GM23338 (cell line): ENCODE results near the gene ADGRF1. TPM values are rescaled to one million over a fixed set of nuclear protein-coding genes. Genes with fewer than 3 reads are reported as not detected.

Experiments
- ATAC-seq: fragments of 200-7000 bp; cut with Tn5 transposase; 3 replicates; pipeline ENCODE4 v1.9.1; 2020
- DNase-seq: peaks from one replicate; pipeline ENCODE4 v3.0.0-alpha.2; 2015; ENCODE audit warnings: low spot score
- H2AFZ ChIP-seq: fragments of 200-600 bp; sonication (generic); 2 replicates; pipeline ENCODE4 v1.8.0; 2016; ENCODE audit warnings: antibody characterized with exemption, mild to moderate bottlenecking, moderate library complexity
- H3F3A ChIP-seq: fragments of 200-600 bp; sonication (generic); replicated peaks from 2 replicates; pipeline ENCODE4 v1.8.0; 2017; ENCODE audit warnings: antibody characterized with exemption, mixed run types, low read depth
- H3K27ac ChIP-seq: fragments of 200-600 bp; sonication (generic); 2 replicates; pipeline ENCODE4 v1.6.1; 2016; ENCODE audit warnings: low read depth
- H3K27me3 ChIP-seq: fragments of 200-600 bp; sonication (generic); 2 replicates; pipeline ENCODE4 v1.8.0; 2016; ENCODE audit warnings: mild to moderate bottlenecking, mixed run types, moderate library complexity; ENCODE audit not compliant: insufficient read depth
- H3K36me3 ChIP-seq: fragments of 200-600 bp; sonication (generic); 2 replicates; pipeline ENCODE4 v1.8.0; 2016; ENCODE audit warnings: mild to moderate bottlenecking; ENCODE audit not compliant: insufficient read depth
- H3K4me1 ChIP-seq: fragments of 200-600 bp; sonication (generic); 2 replicates; pipeline ENCODE4 v1.8.0; 2016; ENCODE audit warnings: mild to moderate bottlenecking, moderate library complexity; ENCODE audit not compliant: insufficient read depth
- H3K4me2 ChIP-seq: fragments of 200-600 bp; sonication (generic); 2 replicates; pipeline ENCODE4 v1.7.1; 2017; ENCODE audit warnings: mixed run types
- H3K4me3 ChIP-seq: fragments of 200-600 bp; sonication (generic); 2 replicates; pipeline ENCODE4 v1.6.1; 2016; ENCODE audit warnings: mixed run types
- H3K79me2 ChIP-seq: fragments of 200-600 bp; sonication (generic); replicated peaks from 2 replicates; pipeline ENCODE4 v1.8.0; 2017; ENCODE audit warnings: mild to moderate bottlenecking; ENCODE audit not compliant: insufficient read depth
- H3K9me2 ChIP-seq: fragments of 200-600 bp; sonication (generic); 2 replicates; pipeline ENCODE4 v1.8.0; 2017; ENCODE audit not compliant: insufficient read depth
- H4K20me1 ChIP-seq: fragments of 200-600 bp; sonication (generic); replicated peaks from 2 replicates; pipeline ENCODE4 v1.8.0; 2017; ENCODE audit warnings: mild to moderate bottlenecking; ENCODE audit not compliant: insufficient read depth
- H3K27ac Mint-ChIP-seq: 2 replicates; pipeline ENCODE4 v1.8.0; 2020; ENCODE audit warnings: inconsistent platforms, mild to moderate bottlenecking, moderate library complexity, mixed read lengths
- H3K27me3 Mint-ChIP-seq: 3 replicates; pipeline ENCODE4 v1.8.0; 2022; ENCODE audit warnings: low read depth, mild to moderate bottlenecking, moderate library complexity, mixed read lengths, inconsistent platforms; ENCODE audit not compliant: insufficient read depth, poor library complexity
- H3K36me3 Mint-ChIP-seq: 3 replicates; pipeline ENCODE4 v1.8.0; 2021; ENCODE audit warnings: low read depth, mild to moderate bottlenecking, inconsistent platforms, moderate library complexity, mixed read lengths
- H3K4me1 Mint-ChIP-seq: 3 replicates; pipeline ENCODE4 v1.8.0; 2020; ENCODE audit warnings: mild to moderate bottlenecking, inconsistent platforms, mixed read lengths
- H3K4me3 Mint-ChIP-seq: 3 replicates; pipeline ENCODE4 v1.8.0; 2021; ENCODE audit warnings: moderate library complexity, mild to moderate bottlenecking, inconsistent platforms, mixed read lengths
- H3K9me3 Mint-ChIP-seq: 3 replicates; pipeline ENCODE4 v1.8.0; 2020; ENCODE audit warnings: moderate library complexity, mild to moderate bottlenecking, inconsistent platforms, mixed read lengths
- CREB1 ChIP-seq: fragments of 250-450 bp; sonication (Bioruptor Pico); IDR thresholded peaks from 2 replicates; pipeline ENCODE4 v1.5.0; 2020; ENCODE audit warnings: low read depth, mild to moderate bottlenecking, moderate library complexity
- CTCF ChIP-seq, 2 experiments: fragments of 200-600 bp in 1 of 2; sonication (generic) in 1 of 2; conservative IDR thresholded peaks; 2 replicates each; pipeline versions ENCODE4 v1.5.1 to v1.6.1; 2016 to 2017; ENCODE audit warnings: antibody characterized with exemption in 2 of 2, low read depth in 2 of 2, mild to moderate bottlenecking in 2 of 2, moderate library complexity in 1 of 2
- ETS1 ChIP-seq: IDR thresholded peaks from 2 replicates; pipeline ENCODE4 v1.6.1; 2016; ENCODE audit warnings: antibody characterized with exemption
- EZH2 ChIP-seq: fragments of 200-600 bp; sonication (generic); IDR thresholded peaks from one replicate; pipeline ENCODE4 v1.8.0; 2017; ENCODE audit warnings: antibody characterized with exemption, mild to moderate bottlenecking, low read depth; ENCODE audit not compliant: unreplicated experiment
- EZH2phosphoT487 ChIP-seq: fragments of 200-600 bp; sonication (generic); IDR thresholded peaks from one replicate; pipeline ENCODE4 v1.8.1; 2018; ENCODE audit warnings: antibody characterized with exemption; ENCODE audit not compliant: unreplicated experiment
- JUNB ChIP-seq: IDR thresholded peaks from one replicate; pipeline ENCODE4 v1.6.1; 2016; ENCODE audit warnings: antibody characterized with exemption; ENCODE audit not compliant: unreplicated experiment
- NANOG ChIP-seq: IDR thresholded peaks from 2 replicates; pipeline ENCODE4 v1.6.1; 2016; ENCODE audit warnings: antibody characterized with exemption, borderline replicate concordance
- POLR2AphosphoS5 ChIP-seq: IDR thresholded peaks from 2 replicates; pipeline ENCODE4 v1.6.1; 2016; ENCODE audit warnings: antibody characterized with exemption, low read depth
- REST ChIP-seq: IDR thresholded peaks from one replicate; pipeline ENCODE4 v1.6.1; 2018; ENCODE audit warnings: antibody characterized with exemption; ENCODE audit not compliant: unreplicated experiment
- STAT1 ChIP-seq: IDR thresholded peaks from one replicate; pipeline ENCODE4 v1.6.1; 2016; ENCODE audit warnings: antibody characterized with exemption; ENCODE audit not compliant: unreplicated experiment
- ZNF114 ChIP-seq: fragments of 250-450 bp; sonication (Bioruptor Pico); IDR thresholded peaks from 2 replicates; pipeline ENCODE4 v1.5.0; 2020; ENCODE audit warnings: mild to moderate bottlenecking, moderate library complexity
- ZNF331 ChIP-seq: fragments of 250-450 bp; sonication (Bioruptor Pico); IDR thresholded peaks from 2 replicates; pipeline ENCODE4 v1.5.0; 2020; ENCODE audit warnings: low read depth, mild to moderate bottlenecking, moderate library complexity
- ZNF462 ChIP-seq: fragments of 250-450 bp; sonication (Bioruptor Pico); IDR thresholded peaks from 2 replicates; pipeline ENCODE4 v1.5.0; 2020; ENCODE audit warnings: mild to moderate bottlenecking, moderate library complexity
- polyA plus RNA-seq: library from polyadenylated mRNA; unstranded; fragments of >200 nt; fragmentation: Nextera tagmentation; extraction: Ambion mirVana; gene quantifications from 2 replicates; pipeline ENCODE4 v1.2.1, GENCODE V29; 2016
- total RNA-seq: library from RNA; depleted of rRNA; stranded (reverse); fragments of >200 nt; shearing (Covaris generic); gene quantifications from 2 replicates; pipeline ENCODE4 v1.2.3, GENCODE V29; 2014

The ADGRF1 gene
- total and polyA plus RNA-seq, 2 experiments from 2014 or later, result not detected

GRCh38 chr6:47080083-47080596 lies 38.0 kb upstream of the ADGRF1 start:
- H2AFZ ChIP-seq, result peak overlapping the region; percentile 29; the same call in 1 of the 2 replicates
- H3K36me3 ChIP-seq, result no peaks in the 10 kb centered on the region
- no peak overlapping the region for H3K27ac ChIP-seq
- no peak overlapping the region for H3K4me3 ChIP-seq
- Mint-ChIP-seq H3K9me3 (no peaks in the 10 kb centered on the region), H3K36me3 (no peaks in the 10 kb centered on the region), H3K27ac (no peak overlapping the region), H3K4me3 (no peak overlapping the region), H3K4me1 (peaks cover 4% of the 10 kb centered on the region; the same call in 1 of the 3 replicates), H3K27me3 (no peaks in the 10 kb centered on the region)
- H3K4me2 ChIP-seq, result no peak overlapping the region
- TF ChIP-seq EZH2, result no peak
- no peak for TF ChIP-seq ZNF331 (CRISPR knock-in tag)
- no peak for TF ChIP-seq STAT1
- no peak for TF ChIP-seq ZNF114 (CRISPR knock-in tag)
- TF ChIP-seq CTCF (conservative IDR thresholded peaks at IDR 0.05; ENCODE audit: low read depth in 2 of 2), result no peak
- no peak for TF ChIP-seq ZNF462
- TF ChIP-seq NANOG, result no peak
- TF ChIP-seq JUNB, result no peak
- TF ChIP-seq ETS1, result no peak
- no peak for TF ChIP-seq REST
- TF ChIP-seq EZH2phosphoT487, result no peak
- no peak for TF ChIP-seq CREB1 (CRISPR knock-in tag)
- no peak for TF ChIP-seq POLR2AphosphoS5
- no peaks in the 10 kb centered on the region for H3K27me3 ChIP-seq
- H3K9me2 ChIP-seq, result 0 out of 2 replicates have a peak, but pooled peaks cover 6% of the 10 kb centered on the region
- ATAC-seq, result no peak
- DNase-seq, result no peak
- no peaks in the 10 kb centered on the region for H3K4me1 ChIP-seq
- H4K20me1 ChIP-seq, result no peaks in the 10 kb centered on the region
- H3K79me2 ChIP-seq, result no peaks in the 10 kb centered on the region
- no peaks in the 10 kb centered on the region for H3F3A ChIP-seq
